Measurements from ENCODE around the gene PPCDC. TPM values are rescaled to one million over a fixed set of nuclear protein-coding genes. Genes with fewer than 3 reads are reported as not detected.
A peak's percentile ranks its signal among the peaks of the same experiment; 100 is the strongest.

PPCDC gene
- total and polyA plus RNA-seq, 10 of the 15 experiments (the other 5 are each of a cell fraction or from before 2014, with no cell fraction given) = 32.5 to 135 (median 55.0) TPM

GRCh38 chr15:75029378-75030022 lies 6.1 kb downstream of the PPCDC start:
- H2AFZ ChIP-seq (ENCODE audit: control insufficient read depth, low read depth, low read length) = peak overlapping the region; percentile 47
- H3K27ac ChIP-seq (ENCODE audit: control insufficient read depth, insufficient read depth) = peak overlapping the region; percentile 74
- peak; percentile 59; the same call in 1 of the 2 replicates for TF ChIP-seq IKZF1 (conservative IDR thresholded peaks at IDR 0.05)
- TF ChIP-seq TCF7 (IDR thresholded peaks at IDR 0.05; ENCODE audit: borderline replicate concordance) = no peak
- no peak for TF ChIP-seq TAF1 (IDR thresholded peaks at IDR 0.05; ENCODE audit: borderline replicate concordance, low read depth, low read length)
- no peak for TF ChIP-seq PKNOX1 (IDR thresholded peaks at IDR 0.05)
- peak; percentile 74; the same call in 1 of the 2 replicates for TF ChIP-seq SMARCA5 (IDR thresholded peaks at IDR 0.05)
- TF ChIP-seq RBBP5 (conservative IDR thresholded peaks at IDR 0.05) = no peak
- TF ChIP-seq JUNB (IDR thresholded peaks at IDR 0.05) = no peak
- peak; percentile 14; the same call in 1 of the 2 replicates for TF ChIP-seq ZNF384 (IDR thresholded peaks at IDR 0.05; ENCODE audit: borderline replicate concordance, low read depth, low read length)
- 0 out of 2 replicates have a peak, but pooled peaks have one; percentile 30 for TF ChIP-seq NR2F1 (conservative IDR thresholded peaks at IDR 0.05)
- TF ChIP-seq, protein P1, sequence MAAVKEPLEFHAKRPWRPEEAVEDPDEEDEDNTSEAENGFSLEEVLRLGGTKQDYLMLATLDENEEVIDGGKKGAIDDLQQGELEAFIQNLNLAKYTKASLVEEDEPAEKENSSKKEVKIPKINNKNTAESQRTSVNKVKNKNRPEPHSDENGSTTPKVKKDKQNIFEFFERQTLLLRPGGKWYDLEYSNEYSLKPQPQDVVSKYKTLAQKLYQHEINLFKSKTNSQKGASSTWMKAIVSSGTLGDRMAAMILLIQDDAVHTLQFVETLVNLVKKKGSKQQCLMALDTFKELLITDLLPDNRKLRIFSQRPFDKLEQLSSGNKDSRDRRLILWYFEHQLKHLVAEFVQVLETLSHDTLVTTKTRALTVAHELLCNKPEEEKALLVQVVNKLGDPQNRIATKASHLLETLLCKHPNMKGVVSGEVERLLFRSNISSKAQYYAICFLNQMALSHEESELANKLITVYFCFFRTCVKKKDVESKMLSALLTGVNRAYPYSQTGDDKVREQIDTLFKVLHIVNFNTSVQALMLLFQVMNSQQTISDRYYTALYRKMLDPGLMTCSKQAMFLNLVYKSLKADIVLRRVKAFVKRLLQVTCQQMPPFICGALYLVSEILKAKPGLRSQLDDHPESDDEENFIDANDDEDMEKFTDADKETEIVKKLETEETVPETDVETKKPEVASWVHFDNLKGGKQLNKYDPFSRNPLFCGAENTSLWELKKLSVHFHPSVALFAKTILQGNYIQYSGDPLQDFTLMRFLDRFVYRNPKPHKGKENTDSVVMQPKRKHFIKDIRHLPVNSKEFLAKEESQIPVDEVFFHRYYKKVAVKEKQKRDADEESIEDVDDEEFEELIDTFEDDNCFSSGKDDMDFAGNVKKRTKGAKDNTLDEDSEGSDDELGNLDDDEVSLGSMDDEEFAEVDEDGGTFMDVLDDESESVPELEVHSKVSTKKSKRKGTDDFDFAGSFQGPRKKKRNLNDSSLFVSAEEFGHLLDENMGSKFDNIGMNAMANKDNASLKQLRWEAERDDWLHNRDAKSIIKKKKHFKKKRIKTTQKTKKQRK (IDR thresholded peaks at IDR 0.05; ENCODE audit: low read depth, low read length) = no peak
- TF ChIP-seq MTA3 (IDR thresholded peaks at IDR 0.05; ENCODE audit: borderline replicate concordance, low read length) = no peak
- TF ChIP-seq ZNF207 (IDR thresholded peaks at IDR 0.05; ENCODE audit: borderline replicate concordance) = peak; percentile 51; the same call in 1 of the 2 replicates
- no peak for TF ChIP-seq POLR2AphosphoS5 (IDR thresholded peaks at IDR 0.05; ENCODE audit: low read length)
- TF ChIP-seq, protein P2, sequence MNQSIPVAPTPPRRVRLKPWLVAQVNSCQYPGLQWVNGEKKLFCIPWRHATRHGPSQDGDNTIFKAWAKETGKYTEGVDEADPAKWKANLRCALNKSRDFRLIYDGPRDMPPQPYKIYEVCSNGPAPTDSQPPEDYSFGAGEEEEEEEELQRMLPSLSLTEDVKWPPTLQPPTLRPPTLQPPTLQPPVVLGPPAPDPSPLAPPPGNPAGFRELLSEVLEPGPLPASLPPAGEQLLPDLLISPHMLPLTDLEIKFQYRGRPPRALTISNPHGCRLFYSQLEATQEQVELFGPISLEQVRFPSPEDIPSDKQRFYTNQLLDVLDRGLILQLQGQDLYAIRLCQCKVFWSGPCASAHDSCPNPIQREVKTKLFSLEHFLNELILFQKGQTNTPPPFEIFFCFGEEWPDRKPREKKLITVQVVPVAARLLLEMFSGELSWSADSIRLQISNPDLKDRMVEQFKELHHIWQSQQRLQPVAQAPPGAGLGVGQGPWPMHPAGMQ (IDR thresholded peaks at IDR 0.05; ENCODE audit: borderline replicate concordance) = no peak
- TF ChIP-seq RFX5 (IDR thresholded peaks at IDR 0.05; ENCODE audit: low read depth, low read length) = no peak
- TF ChIP-seq, protein P3, sequence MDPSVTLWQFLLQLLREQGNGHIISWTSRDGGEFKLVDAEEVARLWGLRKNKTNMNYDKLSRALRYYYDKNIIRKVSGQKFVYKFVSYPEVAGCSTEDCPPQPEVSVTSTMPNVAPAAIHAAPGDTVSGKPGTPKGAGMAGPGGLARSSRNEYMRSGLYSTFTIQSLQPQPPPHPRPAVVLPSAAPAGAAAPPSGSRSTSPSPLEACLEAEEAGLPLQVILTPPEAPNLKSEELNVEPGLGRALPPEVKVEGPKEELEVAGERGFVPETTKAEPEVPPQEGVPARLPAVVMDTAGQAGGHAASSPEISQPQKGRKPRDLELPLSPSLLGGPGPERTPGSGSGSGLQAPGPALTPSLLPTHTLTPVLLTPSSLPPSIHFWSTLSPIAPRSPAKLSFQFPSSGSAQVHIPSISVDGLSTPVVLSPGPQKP (IDR thresholded peaks at IDR 0.05; ENCODE audit: low read depth, low read length) = no peak

More at GRCh38 chr15:75029378-75030022, 6.1 kb downstream of the PPCDC start:
- intact Hi-C loops (cut with micrococcal nuclease; ENCODE audit: unreplicated experiment) = loop anchor here (1.0 kb wide), 2 partner anchors 66 to 175 kb away; no protein-coding TSS in a partner anchor
- 56% methylated on average over 12 of the region's 12 CpGs for WGBS (ENCODE audit: insufficient coverage, insufficient replicate concordance, low lambda C conversion rate, missing lambda C conversion rate)
- in situ Hi-C loops (cut with MboI) = loop anchor here (10.0 kb wide), 1 partner anchor 275 kb away; no protein-coding TSS in a partner anchor
- FAIRE-seq (peak; percentile 80), DNase-seq (ENCODE audit: low read depth, low spot score) (no peak), ATAC-seq (peak; percentile 90)
- Histone ChIP-seq H3K4me1 (ENCODE audit: control insufficient read depth, insufficient read depth, low read length) (peaks cover 49% of the 10 kb centered on the region), H3K36me3 (ENCODE audit: control insufficient read depth in 2 of 2, insufficient read depth in 2 of 2, low read length in 1 of 2) (peaks cover 0 to 2% of the 10 kb centered on the region in 2 experiments; a peak in 3 of 4 replicates), H3K4me2 (ENCODE audit: control insufficient read depth, insufficient read depth) (peak overlapping the region; percentile 69; the same call in 1 of the 2 replicates), H3K27me3 (replicated peaks in 1 of 2; ENCODE audit: control insufficient read depth in 2 of 2, insufficient read depth in 2 of 2, low read length in 1 of 2) (no peaks in the 10 kb centered on the region), H3K79me2 (ENCODE audit: control insufficient read depth, insufficient read depth, low read length) (peaks cover 15% of the 10 kb centered on the region), H3K4me3 (0 out of 2 replicates have a peak overlapping the region, but pooled peaks have one; percentile 26), H4K20me1 (ENCODE audit: control insufficient read depth, insufficient read depth) (no peaks in the 10 kb centered on the region), H3K9ac (ENCODE audit: control insufficient read depth, insufficient read depth, low read length) (peak overlapping the region; percentile 49; the same call in 1 of the 2 replicates), H3K9me3 (replicated peaks; ENCODE audit: control insufficient read depth, insufficient read depth, low read length) (no peaks in the 10 kb centered on the region)
- POLR2A ChIA-PET = interaction anchor here (0.5 to 2.9 kb wide), 6 partner anchors 13 to 175 kb away, joined by 4 to 14 read pairs (median 6); partner anchors contain the start of gene C15orf39
- no TSS peak for BruUV-seq (replicated peaks)
- SMC1A ChIA-PET (ENCODE audit: uncharacterized antibody, unreplicated experiment) = interaction anchor here (0.6 to 4.3 kb wide), 16 partner anchors 11 to 419 kb away, joined by 3 to 49 read pairs (median 3); partner anchors contain the start of gene MAN2C1
- CTCF ChIA-PET = interaction anchor here (0.6 to 6.7 kb wide), 26 partner anchors 8 to 655 kb away, joined by 3 to 95 read pairs (median 4); partner anchors contain the start of genes C15orf39 and RPP25
- RAD21 ChIA-PET (ENCODE audit: unreplicated experiment) = interaction anchor here (0.5 to 4.2 kb wide), 17 partner anchors 8 to 611 kb away, joined by 3 to 65 read pairs (median 4); partner anchors contain the start of genes C15orf39 and SIN3A

Measured in GM12878 (cell line).